AG09319 (cell line): ENCODE results near the gene TSPAN19.

ENCODE experiments used
- DNase-seq: peaks from one replicate; pipeline ENCODE4 v3.0.0-alpha.2; 2010; ENCODE audit warnings: low read depth; ENCODE audit errors: extremely low read depth
- TF ChIP-seq, protein P1 (sequence below): IDR thresholded peaks from 2 replicates; pipeline ENCODE4 v1.5.1; 2011; ENCODE audit warnings: low read depth, mild to moderate bottlenecking, inconsistent platforms, low read length, moderate library complexity

The TSPAN19 gene

DNA sequence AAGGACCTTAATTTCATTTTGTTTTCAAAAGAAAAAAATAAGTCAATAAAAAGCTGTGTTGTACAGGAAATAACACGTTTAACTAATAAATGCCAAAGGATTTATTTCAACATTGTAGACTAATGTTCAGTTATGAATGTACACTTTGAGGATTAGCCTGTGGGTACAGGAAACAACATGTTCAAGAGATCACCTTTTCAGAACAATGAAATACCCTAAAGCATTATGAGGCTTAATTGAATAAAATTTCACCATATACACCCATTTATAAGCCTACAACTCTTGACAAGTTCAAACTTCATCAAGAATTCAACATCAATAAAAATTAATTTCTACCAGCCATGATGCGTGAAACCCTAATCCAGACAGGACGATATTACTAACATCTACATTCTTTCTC lies 66.9 kb downstream of the TSPAN19 start:
- no peak for DNase-seq
- TF ChIP-seq, protein P1, sequence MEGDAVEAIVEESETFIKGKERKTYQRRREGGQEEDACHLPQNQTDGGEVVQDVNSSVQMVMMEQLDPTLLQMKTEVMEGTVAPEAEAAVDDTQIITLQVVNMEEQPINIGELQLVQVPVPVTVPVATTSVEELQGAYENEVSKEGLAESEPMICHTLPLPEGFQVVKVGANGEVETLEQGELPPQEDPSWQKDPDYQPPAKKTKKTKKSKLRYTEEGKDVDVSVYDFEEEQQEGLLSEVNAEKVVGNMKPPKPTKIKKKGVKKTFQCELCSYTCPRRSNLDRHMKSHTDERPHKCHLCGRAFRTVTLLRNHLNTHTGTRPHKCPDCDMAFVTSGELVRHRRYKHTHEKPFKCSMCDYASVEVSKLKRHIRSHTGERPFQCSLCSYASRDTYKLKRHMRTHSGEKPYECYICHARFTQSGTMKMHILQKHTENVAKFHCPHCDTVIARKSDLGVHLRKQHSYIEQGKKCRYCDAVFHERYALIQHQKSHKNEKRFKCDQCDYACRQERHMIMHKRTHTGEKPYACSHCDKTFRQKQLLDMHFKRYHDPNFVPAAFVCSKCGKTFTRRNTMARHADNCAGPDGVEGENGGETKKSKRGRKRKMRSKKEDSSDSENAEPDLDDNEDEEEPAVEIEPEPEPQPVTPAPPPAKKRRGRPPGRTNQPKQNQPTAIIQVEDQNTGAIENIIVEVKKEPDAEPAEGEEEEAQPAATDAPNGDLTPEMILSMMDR, result no peak
